ENCODE measurements around the gene COL4A1.

COL4A1 gene

GRCh38 chr13:110256126-110256905 is 50.6 kb downstream of the COL4A1 start:
- DNase-seq: no peak

GRCh38 chr13:110254751-110255553 is 52.0 kb downstream of the COL4A1 start:
- DNase-seq: no peak

DNA sequence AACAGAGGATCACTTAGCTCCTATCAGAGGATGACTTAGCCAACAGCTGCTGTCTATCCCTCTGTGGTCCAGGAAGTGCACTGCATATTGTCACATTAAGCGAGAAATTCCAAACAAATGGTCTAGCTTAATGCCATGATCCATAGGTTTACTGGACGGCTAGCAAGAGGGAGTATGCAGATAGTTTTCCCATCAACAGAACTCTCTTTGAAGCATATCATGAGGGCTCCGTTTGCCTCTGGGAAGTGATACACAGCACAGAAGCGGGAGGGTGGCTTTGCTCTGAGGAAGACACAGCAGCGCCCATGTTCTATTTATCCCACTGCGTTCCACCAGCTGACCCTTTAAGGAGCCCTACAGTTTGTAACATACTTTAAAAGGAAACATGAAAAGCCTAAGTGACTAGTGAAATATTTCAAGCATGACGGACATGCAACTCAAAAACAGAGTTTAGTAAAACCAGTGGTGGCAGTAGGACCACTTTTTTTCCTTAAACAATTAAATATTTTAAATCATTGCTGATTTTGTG is 52.7 kb downstream of the COL4A1 start:
- no peak for DNase-seq

DNA sequence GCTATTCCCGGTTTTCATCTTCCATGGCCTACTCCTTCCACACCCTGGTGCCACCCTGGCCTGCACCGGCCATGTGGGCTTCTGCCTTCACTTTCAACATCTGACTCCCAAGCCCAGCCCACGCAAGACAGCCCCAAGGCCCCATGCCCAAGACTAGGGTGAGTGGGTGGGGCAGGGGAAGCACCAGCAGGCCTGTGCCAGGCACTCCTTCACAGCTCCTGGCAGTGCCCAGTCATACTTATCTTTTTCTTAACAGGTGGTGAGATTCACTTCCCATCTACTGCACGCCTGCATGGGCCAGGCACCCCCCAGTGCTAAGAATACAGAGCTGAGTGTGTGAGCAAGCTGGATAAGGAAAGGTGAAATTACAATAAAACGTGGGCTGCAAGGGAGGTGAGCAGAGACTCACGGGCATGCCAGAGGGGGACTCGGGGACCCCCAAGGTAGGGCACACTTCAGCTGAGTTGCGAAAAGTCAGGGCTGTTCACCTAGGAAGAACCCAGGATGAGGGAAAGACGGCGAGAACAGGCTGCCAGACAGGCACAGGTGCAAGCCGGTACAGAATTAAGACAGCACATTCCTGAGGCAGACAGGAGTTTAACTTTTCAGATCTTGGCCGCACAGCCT is 55.7 kb downstream of the COL4A1 start:
- peak; percentile 19 for DNase-seq

GRCh38 chr13:110250258-110250891 is 56.6 kb downstream of the COL4A1 start:
- DNase-seq: peak; percentile 47

DNA sequence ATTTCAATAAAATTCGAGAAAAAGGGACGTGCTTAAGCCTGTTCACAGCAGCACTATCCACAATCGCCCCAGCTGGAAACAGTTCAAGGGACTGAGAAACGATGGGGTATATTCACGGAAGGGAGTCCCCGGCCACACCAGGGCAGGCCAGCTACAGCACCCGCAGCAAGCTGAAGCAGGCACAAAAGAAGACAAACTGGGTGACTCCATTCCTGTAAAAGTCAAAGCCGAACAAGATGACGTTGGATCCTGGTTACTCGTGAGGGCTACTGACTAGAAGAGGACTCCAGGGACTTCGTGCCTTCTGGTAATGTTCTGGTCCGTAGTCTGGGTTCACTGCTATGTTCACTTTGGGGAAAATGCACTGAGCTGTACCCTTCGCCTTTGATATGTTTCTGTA is 57.6 kb downstream of the COL4A1 start:
- DNase-seq: no peak

DNA sequence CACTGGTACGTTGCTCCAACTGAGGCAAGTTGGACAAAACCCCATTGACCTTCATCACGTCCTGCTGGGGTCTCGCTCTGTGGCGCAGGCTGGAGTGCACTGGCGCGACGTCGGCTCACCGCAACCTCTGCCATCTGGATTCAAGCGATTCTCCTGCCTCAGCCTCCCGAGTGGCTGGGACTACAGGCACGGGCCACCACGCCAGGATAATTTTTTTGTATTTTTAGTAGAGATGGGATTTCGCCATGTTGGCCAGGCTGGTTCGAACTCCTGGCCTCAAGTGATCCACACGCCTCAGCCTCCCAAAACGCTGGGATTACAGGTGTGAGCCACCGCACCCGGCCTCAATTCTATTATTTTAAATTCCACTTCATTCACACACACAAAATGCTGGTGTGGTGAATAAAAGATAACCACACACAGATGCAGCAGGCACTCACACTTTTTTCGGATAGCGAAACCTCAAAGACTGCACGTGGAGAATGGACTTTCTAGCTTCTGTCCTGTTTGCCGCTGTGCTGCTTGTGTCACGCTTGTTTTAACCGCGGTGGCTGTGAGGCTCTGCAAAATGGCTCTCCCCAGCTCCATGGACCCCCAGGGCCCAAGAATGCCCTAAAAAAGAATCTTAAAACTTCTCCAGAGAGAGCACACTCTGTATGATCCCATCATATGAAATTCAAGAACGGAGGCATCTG is 58.4 kb downstream of the COL4A1 start:
- DNase-seq: no peak

- no peak for DNase-seq
Observed at GRCh38 chr13:110246530-110246929, 60.4 kb downstream of the COL4A1 start.

GRCh38 chr13:110245416-110245899 is 61.5 kb downstream of the COL4A1 start:
- no peak for DNase-seq

GRCh38 chr13:110244976-110245375 is 62.0 kb downstream of the COL4A1 start:
- DNase-seq: no peak

- DNase-seq: no peak
Observed at GRCh38 chr13:110244071-110244830, 62.7 kb downstream of the COL4A1 start.

DNA sequence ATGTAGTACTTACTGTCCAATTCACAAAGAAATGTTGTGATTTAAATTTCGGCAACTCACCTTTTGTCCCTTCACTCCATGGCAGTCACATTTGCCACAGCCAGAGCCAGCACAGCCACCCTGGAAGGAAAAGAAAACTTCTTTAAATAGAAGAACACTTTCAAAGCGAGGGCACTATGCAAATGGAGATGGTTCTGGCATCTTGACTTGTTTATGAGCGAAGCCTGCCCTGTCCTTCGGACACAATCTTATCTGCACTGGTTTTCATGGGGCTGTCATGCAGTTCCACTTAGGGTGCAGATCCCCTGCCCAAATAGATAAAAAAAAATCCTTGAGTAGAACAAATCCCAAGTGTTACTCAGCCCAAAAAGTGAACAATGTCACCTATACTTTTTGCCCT is 64.3 kb downstream of the COL4A1 start:
- no peak for DNase-seq

GRCh38 chr13:110240943-110241342 is 66.0 kb downstream of the COL4A1 start:
- DNase-seq: no peak

DNA sequence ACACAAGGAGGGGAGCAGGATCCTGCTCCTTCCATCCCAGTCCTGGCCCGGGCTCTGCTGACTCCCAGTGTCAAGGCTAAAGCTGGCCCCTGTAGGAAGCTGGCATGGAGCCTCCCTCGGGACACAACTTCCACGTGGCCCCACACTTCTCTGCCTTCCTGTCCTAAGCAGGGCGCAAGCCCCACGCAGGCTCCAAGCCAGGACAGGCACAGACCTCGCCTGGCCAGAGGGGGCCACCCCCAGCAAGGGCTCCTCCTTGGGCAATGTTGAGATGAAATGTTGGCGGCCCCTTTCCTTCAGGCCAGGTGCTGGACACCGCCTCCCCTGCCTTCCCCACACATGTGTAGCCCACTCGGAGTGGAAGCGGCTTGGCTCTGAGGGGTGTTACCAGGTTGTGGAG is 66.6 kb downstream of the COL4A1 start:
- no peak for DNase-seq

- DNase-seq: no peak
Observed at GRCh38 chr13:110239280-110240125, 67.5 kb downstream of the COL4A1 start.

DNA sequence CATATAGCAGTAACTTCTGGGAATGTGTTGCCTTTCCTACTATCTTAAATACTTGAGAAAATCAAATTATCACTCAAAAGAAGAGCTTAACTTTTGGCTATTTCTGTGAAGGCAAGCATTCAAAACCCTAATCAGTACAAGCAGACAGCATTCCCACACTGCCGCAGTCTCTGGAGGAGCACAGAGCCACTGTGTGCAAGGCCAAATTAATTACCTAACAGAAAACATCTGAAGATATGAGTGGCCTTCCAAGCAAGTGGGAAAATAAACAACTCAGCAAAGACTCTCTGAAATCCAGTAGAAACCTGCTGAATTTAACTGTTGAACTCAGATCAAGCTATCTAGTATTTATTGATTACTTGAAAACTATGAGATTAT is 68.2 kb downstream of the COL4A1 start:
- no peak for DNase-seq

- DNase-seq: no peak
Observed at GRCh38 chr13:110237875-110238817, 68.8 kb downstream of the COL4A1 start.

DNA sequence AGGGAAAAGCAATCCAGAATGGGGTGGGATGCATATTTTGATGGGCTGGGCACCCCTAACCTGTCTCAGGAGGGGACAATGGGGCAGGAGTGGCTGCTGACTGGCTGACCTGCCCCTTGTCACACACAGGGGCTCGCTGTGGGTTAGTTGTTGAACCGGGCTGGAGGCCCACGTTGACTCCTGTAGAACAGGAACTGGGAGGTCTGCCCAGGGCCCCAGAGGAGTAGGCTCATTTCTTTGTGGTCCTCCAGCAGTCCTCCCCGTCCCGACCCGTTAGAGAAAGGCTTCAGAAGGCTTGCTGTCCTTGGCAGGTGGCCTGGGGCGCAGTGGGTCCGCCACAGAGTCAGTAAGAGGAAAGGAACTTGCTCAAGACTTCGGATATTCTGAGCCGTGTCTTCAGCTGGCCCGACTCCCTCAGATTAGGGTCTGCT is 70.1 kb downstream of the COL4A1 start:
- no peak for DNase-seq

DNA sequence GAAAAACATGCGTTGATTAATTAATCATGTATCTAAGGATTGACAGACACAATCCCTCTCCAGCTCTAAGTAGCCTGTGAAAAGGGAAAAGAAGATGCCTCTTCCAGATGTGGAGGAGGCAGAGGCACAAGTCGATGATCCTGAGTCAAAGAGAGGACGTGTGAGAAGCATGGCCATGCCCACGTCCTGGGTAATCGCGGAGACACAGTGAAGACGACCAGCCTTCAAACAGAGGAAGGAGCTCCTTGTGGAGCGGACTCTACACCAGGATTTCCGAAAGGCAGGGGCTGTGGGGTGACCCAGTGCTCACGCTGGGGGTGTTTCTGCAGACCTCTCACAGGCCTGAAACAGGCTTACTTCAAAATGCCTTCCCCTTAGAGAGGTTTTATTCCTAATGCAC is 70.5 kb downstream of the COL4A1 start:
- DNase-seq: no peak

All from activated CD8-positive, alpha-beta memory T cell treated with anti-CD3 and anti-CD28 coated beads for 24 hours (primary cell).